PC-9 (cell line): ENCODE measurements around the gene KIAA2012.

Experiments
- CTCF ChIP-seq: fragments of 200-600 bp; sonication (generic); conservative IDR thresholded peaks from 2 replicates; pipeline ENCODE4 v1.6.1; 2017; ENCODE audit warnings: mixed run types, antibody characterized with exemption, mild to moderate bottlenecking, moderate library complexity
- EZH2 ChIP-seq: fragments of 200-600 bp; sonication (generic); IDR thresholded peaks from 2 replicates; pipeline ENCODE4 v1.8.0; 2017; ENCODE audit warnings: antibody characterized with exemption, low read depth

- TF ChIP-seq CTCF (no peak), EZH2 (no peak)
Observed at GRCh38 chr2:202186641-202187202, 113.7 kb downstream of the KIAA2012 start.
